Endothelial cell of umbilical vein (primary cell): ENCODE data around the gene MYOCD. TPM values are rescaled to one million over a fixed set of nuclear protein-coding genes. Genes with fewer than 3 reads are reported as not detected.

ENCODE experiments used
- BruUV-seq: library from RNA; stranded (reverse); fragments of 400-500 nt; replicated peaks from 2 replicates; lab custom pipeline; 2021; lab: Mats Ljungman, UMichigan
- CTCF ChIA-PET: fragments of 300-600, 350-600 bp; sonication (Branson Sonifier 250); formaldehyde crosslinking; loops from one replicate; lab custom pipeline; 2021; ENCODE audit warnings: antibody characterized with exemption, inconsistent platforms; lab: Charles Lee
- POLR2A ChIA-PET: fragments of 300-600, 350-600 bp; sonication (Branson Sonifier 250); formaldehyde crosslinking; loops from one replicate; lab custom pipeline; 2021; ENCODE audit warnings: antibody characterized with exemption, inconsistent platforms; lab: Charles Lee
- DNase-seq: peaks from one replicate; pipeline ENCODE4 v3.0.0-alpha.2; 2011; ENCODE audit warnings: low read depth, low spot score
- FAIRE-seq: peaks from 2 replicates; lab custom pipeline; 2011; peaks lifted over from hg19 to GRCh38; lab: Jason Lieb, UNC
- H2AFZ ChIP-seq: 2 replicates; pipeline ENCODE4 v1.6.0; 2012; ENCODE audit warnings: low read depth, low read length, control low read depth, inconsistent platforms
- H3K27ac ChIP-seq: 2 replicates; pipeline ENCODE4 v1.5.1; 2011; ENCODE audit warnings: low read depth, mild to moderate bottlenecking, control low read depth, low read length, moderate library complexity; ENCODE audit not compliant: insufficient read depth
- H3K27me3 ChIP-seq, 2 experiments: 2 replicates each; pipeline versions ENCODE4 v1.6.0 to v1.6.1; 2011; ENCODE audit warnings: low read length in 2 of 2, mixed read lengths in 1 of 2; ENCODE audit not compliant: control insufficient read depth in 2 of 2, insufficient read depth in 2 of 2
- H3K36me3 ChIP-seq, 2 experiments: 2 replicates in 1 of 2; 3 replicates in 1 of 2; pipeline ENCODE4 v1.5.1; 2011; ENCODE audit warnings: low read length in 2 of 2, mild to moderate bottlenecking in 1 of 2, moderate library complexity in 1 of 2; ENCODE audit not compliant: control insufficient read depth in 2 of 2, insufficient read depth in 2 of 2; ENCODE audit errors: extremely low read depth in 1 of 2
- H3K4me1 ChIP-seq: 3 replicates; pipeline ENCODE4 v1.5.1; 2011; ENCODE audit warnings: mild to moderate bottlenecking, low read length; ENCODE audit not compliant: control insufficient read depth, insufficient read depth; ENCODE audit errors: extremely low read depth
- H3K4me2 ChIP-seq: 2 replicates; pipeline ENCODE4 v1.6.1; 2011; ENCODE audit warnings: low read length, control low read depth, mixed read lengths; ENCODE audit not compliant: insufficient read depth
- H3K4me3 ChIP-seq, 3 experiments: fragments of 200-600 bp in 1 of 3; sonication (generic), shearing (Covaris generic) in 1 of 3; replicated peaks in 1 of 3; 2 replicates each; pipeline ENCODE4 v1.5.1; 2011 to 2016; ENCODE audit warnings: control low read depth in 3 of 3, low read length in 3 of 3, mild to moderate bottlenecking in 2 of 3, inconsistent platforms in 1 of 3, low read depth in 1 of 3, moderate library complexity in 1 of 3; ENCODE audit not compliant: insufficient read depth in 1 of 3
- H3K79me2 ChIP-seq: 2 replicates; pipeline ENCODE4 v1.6.0; 2012; ENCODE audit warnings: low read length, inconsistent platforms; ENCODE audit not compliant: control insufficient read depth, insufficient read depth
- H3K9ac ChIP-seq: replicated peaks from 2 replicates; pipeline ENCODE3; 2011; ENCODE audit warnings: low read length, control low read depth; ENCODE audit not compliant: insufficient read depth; ENCODE audit errors: extremely low read depth
- H3K9me1 ChIP-seq: replicated peaks from 3 replicates; pipeline ENCODE4 v1.6.0; 2011; ENCODE audit warnings: mild to moderate bottlenecking, low read length; ENCODE audit not compliant: control insufficient read depth, insufficient read depth; ENCODE audit errors: extremely low read depth
- H3K9me3 ChIP-seq: replicated peaks from 2 replicates; pipeline ENCODE4 v1.5.1; 2012; ENCODE audit warnings: low read length, inconsistent platforms; ENCODE audit not compliant: control insufficient read depth, insufficient read depth
- H4K20me1 ChIP-seq: replicated peaks from 2 replicates; pipeline ENCODE3; 2011; ENCODE audit warnings: mild to moderate bottlenecking, low read length; ENCODE audit not compliant: control insufficient read depth, insufficient read depth; ENCODE audit errors: extremely low read depth
- CTCF ChIP-seq, 2 donors: IDR thresholded peaks; 1 replicate in 1 of 2; 2 replicates in 1 of 2; pipeline ENCODE4 v1.5.1; 2011; ENCODE audit warnings: low read length in 2 of 2, mild to moderate bottlenecking in 2 of 2, moderate library complexity in 2 of 2, control low read depth in 1 of 2, inconsistent platforms in 1 of 2, low read depth in 1 of 2; ENCODE audit not compliant: insufficient read depth in 1 of 2; ENCODE audit errors: extremely low read depth in 1 of 2
- EZH2 ChIP-seq: IDR thresholded peaks from 2 replicates; pipeline ENCODE4 v1.6.1; 2012; ENCODE audit warnings: borderline replicate concordance, low read depth, mild to moderate bottlenecking, moderate library complexity, low read length, inconsistent platforms; ENCODE audit not compliant: severe bottlenecking
- FOS ChIP-seq: IDR thresholded peaks from 2 replicates; pipeline ENCODE4 v1.6.1; 2011; ENCODE audit warnings: mild to moderate bottlenecking, low read length, moderate library complexity, borderline replicate concordance; ENCODE audit not compliant: insufficient read depth
- GATA2 ChIP-seq: IDR thresholded peaks from 2 replicates; pipeline ENCODE4 v1.7.0; 2011; ENCODE audit warnings: low read depth, mild to moderate bottlenecking, moderate library complexity, mixed read lengths, low read length; ENCODE audit not compliant: insufficient read length, insufficient read depth
- JUN ChIP-seq: IDR thresholded peaks from 2 replicates; pipeline ENCODE4 v1.6.1; 2011; ENCODE audit warnings: borderline replicate concordance, low read depth; ENCODE audit not compliant: insufficient read length, insufficient read depth
- MAX ChIP-seq: IDR thresholded peaks from 2 replicates; pipeline ENCODE4 v1.6.1; 2011; ENCODE audit not compliant: insufficient read depth, insufficient read length
- MYC ChIP-seq: IDR thresholded peaks from one replicate; pipeline ENCODE4 v1.6.1; 2011; ENCODE audit warnings: mild to moderate bottlenecking, low read depth, low read length
- POLR2A ChIP-seq: IDR thresholded peaks from 2 replicates; pipeline ENCODE4 v1.6.1; 2012; ENCODE audit warnings: low read depth, mild to moderate bottlenecking, control low read depth, low read length
- POLR2AphosphoS5 ChIP-seq: IDR thresholded peaks from 2 replicates; pipeline ENCODE4 v1.6.1; 2012; ENCODE audit warnings: low read depth, mild to moderate bottlenecking, control low read depth, low read length, moderate library complexity; ENCODE audit not compliant: insufficient read depth
- dilution Hi-C: fragments of 300-500 bp; cut with MboI; formaldehyde crosslinking; loops from one replicate; pipeline ENCODE4 v1.15.0; 2019; ENCODE audit warnings: low sequenced_read_pairs; ENCODE audit not compliant: extremely low pct_ligation_motif_present
- intact Hi-C: fragments of 100-400 bp; cut with micrococcal nuclease; formaldehyde crosslinking; loops from one replicate; pipeline ENCODE4 v1.10.0; 2022
- polyA plus RNA-seq, 4 experiments: library from polyadenylated mRNA; depleted of rRNA in 3 of 4; stranded (reverse) in 3 of 4; unstranded in 1 of 4; fragments of >200 nt; gene quantifications; 2 replicates each; pipeline versions ENCODE4 v1.2.1 to v1.2.3, GENCODE V29; 2011 to 2012; ENCODE audit warnings: missing spikeins in 1 of 4
- total RNA-seq: library from RNA; stranded (reverse); gene quantifications from 2 replicates; pipeline ENCODE4 v1.2.3, GENCODE V29; 2021

The MYOCD gene
- total and polyA plus RNA-seq, 2 donors (not counting 3 experiments of a cell fraction or from before 2014, with no cell fraction given) = not detected

- H3K4me2 ChIP-seq = no peak overlapping the region
- no peak for TF ChIP-seq POLR2AphosphoS5
- no peak for TF ChIP-seq CTCF (IDR thresholded peaks at IDR 0.05; ENCODE audit: extremely low read depth in 1 of 2, insufficient read depth in 1 of 2, low read depth in 1 of 2, low read length in 2 of 2)
- no peak for TF ChIP-seq JUN
- no peak for TF ChIP-seq MAX
- no peak for TF ChIP-seq MYC
- no peak for TF ChIP-seq POLR2A
- TF ChIP-seq FOS = no peak
- no peak for TF ChIP-seq GATA2
- no peak for TF ChIP-seq EZH2
- H3K36me3 ChIP-seq = no peaks in the 10 kb centered on the region
- CTCF ChIA-PET = interaction anchor here (2.5 kb wide), 1 partner anchor 490 kb away, joined by 19 read pairs; no protein-coding TSS in a partner anchor
- no peaks in the 10 kb centered on the region for H3K4me1 ChIP-seq
- H3K27ac ChIP-seq = no peak overlapping the region
- no peaks in the 10 kb centered on the region for H3K27me3 ChIP-seq
- H3K9me1 ChIP-seq = no peaks in the 10 kb centered on the region
- POLR2A ChIA-PET = no interaction called here
- H3K9me3 ChIP-seq = no peaks in the 10 kb centered on the region
- no peak for DNase-seq
- no peak overlapping the region for H2AFZ ChIP-seq
- no peaks in the 10 kb centered on the region for H4K20me1 ChIP-seq
- BruUV-seq = no TSS peak
- no peak overlapping the region for H3K9ac ChIP-seq
- H3K4me3 ChIP-seq = no peak overlapping the region
- dilution Hi-C loops (no loop called here), intact Hi-C loops (no loop called here)
- no peaks in the 10 kb centered on the region for H3K79me2 ChIP-seq
- no peak for FAIRE-seq
These were observed 78.6 kb downstream of the MYOCD start for GRCh38 chr17:12744298-12744697.
